Endodermal cell (in vitro differentiated cells): Measurements from ENCODE around the gene P2RY11. TPM values are rescaled to one million over a fixed set of nuclear protein-coding genes. Genes with fewer than 3 reads are reported as not detected.

Experiments
- DNase-seq: peaks from one replicate; pipeline ENCODE4 v3.0.0-alpha.2; 2017
- H3K27ac ChIP-seq: 2 replicates; pipeline ENCODE4 v1.5.1; 2013; ENCODE audit warnings: mild to moderate bottlenecking, low read depth, low read length, moderate library complexity
- H3K27me3 ChIP-seq: 2 replicates; pipeline ENCODE4 v1.6.1; 2013; ENCODE audit warnings: mild to moderate bottlenecking, low read length, moderate library complexity; ENCODE audit not compliant: insufficient read depth, control insufficient read depth, poor library complexity, severe bottlenecking
- H3K36me3 ChIP-seq: 2 replicates; pipeline ENCODE4 v1.7.0; 2013; ENCODE audit warnings: mild to moderate bottlenecking, low read length, moderate library complexity; ENCODE audit not compliant: control insufficient read depth, insufficient read depth
- H3K4me1 ChIP-seq: one replicate; pipeline ENCODE4 v1.7.0; 2013; ENCODE audit warnings: low read length; ENCODE audit not compliant: control insufficient read depth, insufficient read depth
- H3K4me3 ChIP-seq: 2 replicates; pipeline ENCODE4 v1.5.1; 2013; ENCODE audit warnings: mild to moderate bottlenecking, low read length, moderate library complexity
- H3K9ac ChIP-seq: 2 replicates; pipeline ENCODE4 v1.6.1; 2013; ENCODE audit warnings: mild to moderate bottlenecking, low read length, moderate library complexity; ENCODE audit not compliant: poor library complexity, severe bottlenecking; ENCODE audit errors: extremely low read depth
- H3K9me3 ChIP-seq: 2 replicates; pipeline ENCODE4 v1.6.1; 2013; ENCODE audit warnings: mild to moderate bottlenecking, low read length, moderate library complexity; ENCODE audit not compliant: control insufficient read depth
- H3K27ac Mint-ChIP-seq: 2 replicates; pipeline ENCODE4 v1.8.0; 2020; ENCODE audit warnings: mixed read lengths
- H3K27me3 Mint-ChIP-seq: 2 replicates; pipeline ENCODE4 v1.8.0; 2021; ENCODE audit warnings: mild to moderate bottlenecking, mixed read lengths; ENCODE audit not compliant: insufficient read depth
- H3K36me3 Mint-ChIP-seq: 2 replicates; pipeline ENCODE4 v1.8.0; 2020; ENCODE audit warnings: low read depth, mixed read lengths
- H3K4me1 Mint-ChIP-seq: 2 replicates; pipeline ENCODE4 v1.8.0; 2020; ENCODE audit warnings: mixed read lengths
- H3K4me3 Mint-ChIP-seq: 2 replicates; pipeline ENCODE4 v1.8.0; 2020; ENCODE audit warnings: mild to moderate bottlenecking, moderate library complexity, mixed read lengths
- H3K9me3 Mint-ChIP-seq: 2 replicates; pipeline ENCODE4 v1.8.0; 2020; ENCODE audit warnings: mild to moderate bottlenecking, mixed read lengths
- WGBS, 2 experiments: methylation state at CpG; one replicate each; pipeline versions ENCODE4 v1.1.5 to v1.1.7; 2013; ENCODE audit warnings: missing lambda C conversion rate in 2 of 2, mixed read lengths in 1 of 2; ENCODE audit not compliant: insufficient coverage in 1 of 2, insufficient read length in 1 of 2; 5-methylcytosine and 5-hydroxymethylcytosine counted together
- total RNA-seq, 2 donors: library from RNA; stranded (reverse); fragmentation: NEBNext Ultra II Directional in 1 of 2; extraction: Animal tissue kit (Norgen Biotek cat#: 25700) in 1 of 2; gene quantifications; 2 replicates in 1 of 2; 3 replicates in 1 of 2; pipeline ENCODE4 v1.2.1, GENCODE V29; 2021
- TF ChIP-seq, protein P1 (sequence below): fragments of 200-600 bp; sonication (generic); conservative IDR thresholded peaks from 2 replicates; pipeline ENCODE4 v1.5.0; 2021; ENCODE audit warnings: antibody characterized with exemption, mild to moderate bottlenecking

P2RY11 gene
- total RNA-seq, 2 donors from 2014 or later = 9.0 to 14.8 TPM

DNA sequence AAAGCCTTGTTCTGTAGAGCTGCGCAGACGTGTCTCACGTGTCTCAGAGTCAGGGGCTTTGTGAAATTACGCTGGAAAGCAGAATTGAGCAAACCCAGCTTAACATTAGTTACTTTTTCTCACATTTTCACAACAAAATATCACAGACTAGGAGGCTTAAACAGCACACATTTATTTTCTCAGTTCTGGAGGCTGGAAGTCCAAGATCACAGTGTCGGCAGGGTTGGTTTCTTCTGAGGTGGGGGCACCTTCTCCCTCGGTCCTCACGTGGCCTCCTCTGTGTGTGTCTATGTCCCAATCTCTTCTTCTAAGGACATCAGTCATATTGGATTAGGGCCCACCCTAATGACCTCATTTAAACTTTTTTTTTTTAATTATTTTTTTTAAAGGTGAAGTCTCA lies 12.9 kb downstream of the P2RY11 start:
- DNase-seq = no peak
- Mint-ChIP-seq H3K9me3 (peaks cover 4% of the 10 kb centered on the region), H3K27me3 (no peaks in the 10 kb centered on the region), H3K27ac (no peak overlapping the region), H3K4me1 (no peaks in the 10 kb centered on the region), H3K36me3 (peaks cover 14% of the 10 kb centered on the region), H3K4me3 (no peak overlapping the region)
- H3K9ac ChIP-seq = no peak overlapping the region
- H3K36me3 ChIP-seq = peaks cover 11% of the 10 kb centered on the region
- H3K4me1 ChIP-seq = no peaks in the 10 kb centered on the region
- TF ChIP-seq, protein P1, sequence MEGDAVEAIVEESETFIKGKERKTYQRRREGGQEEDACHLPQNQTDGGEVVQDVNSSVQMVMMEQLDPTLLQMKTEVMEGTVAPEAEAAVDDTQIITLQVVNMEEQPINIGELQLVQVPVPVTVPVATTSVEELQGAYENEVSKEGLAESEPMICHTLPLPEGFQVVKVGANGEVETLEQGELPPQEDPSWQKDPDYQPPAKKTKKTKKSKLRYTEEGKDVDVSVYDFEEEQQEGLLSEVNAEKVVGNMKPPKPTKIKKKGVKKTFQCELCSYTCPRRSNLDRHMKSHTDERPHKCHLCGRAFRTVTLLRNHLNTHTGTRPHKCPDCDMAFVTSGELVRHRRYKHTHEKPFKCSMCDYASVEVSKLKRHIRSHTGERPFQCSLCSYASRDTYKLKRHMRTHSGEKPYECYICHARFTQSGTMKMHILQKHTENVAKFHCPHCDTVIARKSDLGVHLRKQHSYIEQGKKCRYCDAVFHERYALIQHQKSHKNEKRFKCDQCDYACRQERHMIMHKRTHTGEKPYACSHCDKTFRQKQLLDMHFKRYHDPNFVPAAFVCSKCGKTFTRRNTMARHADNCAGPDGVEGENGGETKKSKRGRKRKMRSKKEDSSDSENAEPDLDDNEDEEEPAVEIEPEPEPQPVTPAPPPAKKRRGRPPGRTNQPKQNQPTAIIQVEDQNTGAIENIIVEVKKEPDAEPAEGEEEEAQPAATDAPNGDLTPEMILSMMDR = no peak
- H3K27me3 ChIP-seq = no peaks in the 10 kb centered on the region
- H3K9me3 ChIP-seq = no peaks in the 10 kb centered on the region
- H3K27ac ChIP-seq = no peak overlapping the region
- 85 to 88% methylated on average over 5 to 7 of the region's 7 CpGs for WGBS, 2 experiments
- H3K4me3 ChIP-seq = no peak overlapping the region

DNA sequence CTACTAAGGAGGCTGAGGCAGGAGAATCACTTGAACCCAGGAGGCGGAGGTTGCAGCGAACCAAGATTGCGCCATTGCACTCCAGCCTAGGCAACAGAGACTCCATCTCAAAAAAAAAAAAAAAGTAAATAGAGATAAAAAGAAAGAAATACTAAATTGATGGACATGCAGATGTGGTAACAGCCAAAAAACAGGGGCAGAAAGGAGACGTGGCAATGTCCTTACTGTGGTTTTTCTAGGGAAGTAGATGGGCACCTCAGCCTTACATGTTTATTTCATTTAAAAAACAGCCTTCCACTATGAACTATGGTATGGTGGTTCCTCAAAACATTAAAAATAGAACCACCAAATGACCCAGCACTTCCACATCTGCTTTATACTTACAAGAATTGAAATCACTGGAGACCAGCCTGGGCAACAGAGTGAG lies 14.7 kb downstream of the P2RY11 start:
- H3K4me1 Mint-ChIP-seq = no peaks in the 10 kb centered on the region
- TF ChIP-seq, protein P1 = no peak

DNA sequence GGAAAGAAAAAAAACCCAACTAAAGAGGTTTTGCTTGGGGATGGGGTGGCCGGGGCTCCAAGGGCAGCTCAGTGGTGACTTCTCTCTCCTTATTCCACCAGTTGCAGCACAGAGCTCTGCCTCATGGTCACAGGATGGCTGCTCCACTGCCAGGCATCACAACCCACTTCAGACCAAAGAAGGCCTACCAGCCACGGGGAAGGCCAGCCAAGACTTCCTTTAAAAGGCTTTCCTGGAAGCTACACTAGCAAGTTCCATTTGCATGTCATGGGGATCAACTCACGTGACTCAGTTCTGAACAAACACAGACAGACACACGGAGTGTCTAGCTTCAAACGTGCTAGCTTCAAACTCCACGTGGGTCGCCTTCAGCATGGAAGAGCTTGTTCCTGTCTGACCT lies 21.4 kb downstream of the P2RY11 start:
- Histone ChIP-seq H3K27ac (no peak overlapping the region), H3K27me3 (no peaks in the 10 kb centered on the region), H3K36me3 (peaks cover 48% of the 10 kb centered on the region), H3K4me1 (no peaks in the 10 kb centered on the region), H3K4me3 (no peak overlapping the region), H3K9ac (no peak overlapping the region), H3K9me3 (no peaks in the 10 kb centered on the region)
- peaks cover 28% of the 10 kb centered on the region for H3K36me3 Mint-ChIP-seq
- H3K4me1 Mint-ChIP-seq = no peaks in the 10 kb centered on the region
- H3K4me3 Mint-ChIP-seq = no peak overlapping the region
- 92 to 99% methylated on average over 6 to 7 of the region's 7 CpGs for WGBS, 2 experiments
- H3K27me3 Mint-ChIP-seq = no peaks in the 10 kb centered on the region
- DNase-seq = no peak
- no peak overlapping the region for H3K27ac Mint-ChIP-seq
- H3K9me3 Mint-ChIP-seq = no peaks in the 10 kb centered on the region
- TF ChIP-seq, protein P1 = no peak

More for the DNA sequence above, 14.7 kb downstream of the P2RY11 start:
- H3K27ac ChIP-seq = no peak overlapping the region
- Mint-ChIP-seq H3K9me3 (peaks cover 4% of the 10 kb centered on the region), H3K27ac (no peak overlapping the region), H3K27me3 (no peaks in the 10 kb centered on the region), H3K36me3 (peaks cover 18% of the 10 kb centered on the region), H3K4me3 (no peak overlapping the region)
- H3K4me3 ChIP-seq = no peak overlapping the region
- WGBS, 2 experiments = 89 to 100% methylated on average over 1 to 3 of the region's 4 CpGs
- H3K9me3 ChIP-seq = no peaks in the 10 kb centered on the region
- no peaks in the 10 kb centered on the region for H3K27me3 ChIP-seq
- H3K36me3 ChIP-seq = peaks cover 15% of the 10 kb centered on the region
- no peak for DNase-seq
- H3K4me1 ChIP-seq = no peaks in the 10 kb centered on the region
- no peak overlapping the region for H3K9ac ChIP-seq
